HepG2 (cell line): Measurements from ENCODE around the gene HMX1. TPM values are rescaled to one million over a fixed set of nuclear protein-coding genes. Genes with fewer than 3 reads are reported as not detected.

ENCODE experiments used
- ATAC-seq: fragments of 200-7000 bp; cut with Tn5 transposase; 3 replicates; pipeline ENCODE4 v1.9.1; 2020; ENCODE audit warnings: mild to moderate bottlenecking, moderate library complexity
- BruUV-seq: library from RNA; stranded (reverse); fragments of 400-500 nt; replicated peaks from 2 replicates; lab custom pipeline; 2021; lab: Mats Ljungman, UMichigan
- CTCF ChIA-PET: fragments of 300-600 bp; formaldehyde crosslinking; extraction: SDS; loops from one replicate; lab custom pipeline; 2021; ENCODE audit warnings: low total read pairs, inconsistent platforms, low intra/inter-chr PET ratio; lab: Yijun Ruan, JAX
- POLR2A ChIA-PET: fragments of 350-600 bp; sonication (Branson Sonifier 250); formaldehyde crosslinking; loops from one replicate; lab custom pipeline; 2020; ENCODE audit warnings: antibody characterized with exemption, inconsistent platforms; lab: Yijun Ruan, JAX
- DNase-seq: peaks from one replicate; pipeline ENCODE4 v3.0.0-alpha.2; 2015; ENCODE audit warnings: low spot score
- FAIRE-seq: peaks from 3 replicates; lab custom pipeline; 2011; peaks lifted over from hg19 to GRCh38; lab: Jason Lieb, UNC
- H2AFZ ChIP-seq: one replicate; pipeline ENCODE4 v1.6.1; 2011; ENCODE audit warnings: low read length, inconsistent platforms
- H3K27ac ChIP-seq: fragments of 300-600 bp; 3 replicates; pipeline ENCODE4 v1.8.0; 2011; ENCODE audit warnings: mixed run types, mild to moderate bottlenecking, mixed read lengths, low read length, inconsistent platforms; ENCODE audit not compliant: insufficient read depth; ENCODE audit errors: extremely low read length
- H3K27me3 ChIP-seq, 2 experiments: fragments of 200-600 bp in 1 of 2; 2 replicates in 1 of 2; 3 replicates in 1 of 2; pipeline versions ENCODE4 v1.6.0 to v1.8.0; 2011; ENCODE audit warnings: low read length in 2 of 2, mild to moderate bottlenecking in 2 of 2, moderate library complexity in 2 of 2, inconsistent platforms in 1 of 2; ENCODE audit not compliant: insufficient read depth in 2 of 2, control insufficient read depth in 1 of 2
- H3K36me3 ChIP-seq, 2 experiments: fragments of 200-600 bp in 1 of 2; replicated peaks in 1 of 2; 2 replicates in 1 of 2; 3 replicates in 1 of 2; pipeline versions ENCODE4 v1.5.1 to v1.8.0; 2011; ENCODE audit warnings: low read length in 2 of 2, inconsistent platforms in 1 of 2; ENCODE audit not compliant: insufficient read depth in 2 of 2, control insufficient read depth in 1 of 2
- H3K4me1 ChIP-seq: 2 replicates; pipeline ENCODE4 v1.5.1; 2012; ENCODE audit warnings: low read length, inconsistent platforms; ENCODE audit not compliant: insufficient read depth
- H3K4me2 ChIP-seq: 2 replicates; pipeline ENCODE4 v1.6.0; 2011; ENCODE audit warnings: low read depth, low read length, inconsistent platforms
- H3K4me3 ChIP-seq, 3 experiments: fragments of 200-600 bp in 1 of 3; sonication (generic), shearing (Covaris generic) in 1 of 3; replicated peaks in 1 of 3; 2 replicates each; pipeline ENCODE4 v1.5.1; 2011 to 2016; ENCODE audit warnings: low read length in 3 of 3, inconsistent platforms in 2 of 3, low read depth in 2 of 3, mild to moderate bottlenecking in 2 of 3, control low read depth in 1 of 3, mixed read lengths in 1 of 3; ENCODE audit not compliant: insufficient read depth in 1 of 3
- H3K79me2 ChIP-seq: one replicate; pipeline ENCODE4 v1.6.1; 2011; ENCODE audit warnings: low read length, inconsistent platforms; ENCODE audit not compliant: insufficient read depth
- H3K9ac ChIP-seq: 2 replicates; pipeline ENCODE4 v1.6.0; 2011; ENCODE audit warnings: mild to moderate bottlenecking, low read depth, low read length, inconsistent platforms; ENCODE audit not compliant: insufficient read depth
- H3K9me3 ChIP-seq: 2 replicates; pipeline ENCODE4 v1.5.1; 2012; ENCODE audit warnings: mild to moderate bottlenecking, low read length
- H4K20me1 ChIP-seq: 2 replicates; pipeline ENCODE4 v1.6.0; 2011; ENCODE audit warnings: inconsistent platforms, mild to moderate bottlenecking, low read length, moderate library complexity; ENCODE audit not compliant: insufficient read depth
- EZH2 ChIP-seq: conservative IDR thresholded peaks from 2 replicates; pipeline ENCODE4 v1.6.1; 2012; ENCODE audit warnings: mild to moderate bottlenecking, low read depth, low read length, moderate library complexity
- HNRNPLL ChIP-seq: fragments of 200-400 bp; formaldehyde crosslinking; IDR thresholded peaks from 2 replicates; pipeline ENCODE4 v1.6.1; 2017; ENCODE audit warnings: mild to moderate bottlenecking, low read depth, low read length; ENCODE audit not compliant: poor library complexity, severe bottlenecking
- KDM5A ChIP-seq: fragments of 200-600 bp; sonication (generic); IDR thresholded peaks from 2 replicates; pipeline ENCODE4 v1.7.0; 2018; ENCODE audit warnings: antibody characterized with exemption, mild to moderate bottlenecking, low read length, borderline replicate concordance
- MEIS1 ChIP-seq: sonication (generic); formaldehyde crosslinking; IDR thresholded peaks from 2 replicates; pipeline ENCODE4 v1.9.0; 2021; ENCODE audit warnings: mild to moderate bottlenecking, missing genetic modification reagents, moderate library complexity, borderline replicate concordance
- MTF2 ChIP-seq: sonication (generic); formaldehyde crosslinking; IDR thresholded peaks from 2 replicates; pipeline ENCODE4 v1.5.0; 2020; ENCODE audit warnings: missing genetic modification reagents, borderline replicate concordance
- RAD51 ChIP-seq: fragments of 450-650 bp; IDR thresholded peaks from 2 replicates; pipeline ENCODE4 v1.6.1; 2016; ENCODE audit warnings: borderline replicate concordance
- ZNF207 ChIP-seq: fragments of 450-650 bp; IDR thresholded peaks from 2 replicates; pipeline ENCODE4 v1.6.1; 2016; ENCODE audit warnings: antibody characterized with exemption, borderline replicate concordance
- ZNF24 ChIP-seq: fragments of 450-650 bp; IDR thresholded peaks from 2 replicates; pipeline ENCODE4 v1.6.1; 2017; ENCODE audit warnings: antibody characterized with exemption, mild to moderate bottlenecking
- ZNF382 ChIP-seq: sonication (generic); formaldehyde crosslinking; IDR thresholded peaks from 2 replicates; pipeline ENCODE4 v1.5.0; 2020; ENCODE audit warnings: missing genetic modification reagents, mild to moderate bottlenecking, borderline replicate concordance
- WGBS: methylation state at CpG from one replicate; pipeline ENCODE4 v1.1.6; 2017; ENCODE audit warnings: low lambda C conversion rate; 5-methylcytosine and 5-hydroxymethylcytosine counted together
- in situ Hi-C: cut with HindIII; loops from 2 replicates; pipeline ENCODE4 v1.10.0; 2017; ENCODE audit warnings: low pct_unique_long_range_greater_than_20kb; ENCODE audit not compliant: extremely low pct_ligation_motif_present
- intact Hi-C: fragments of 100-400 bp; cut with micrococcal nuclease; formaldehyde crosslinking; loops from one replicate; pipeline ENCODE4 v1.10.0; 2022; ENCODE audit not compliant: unreplicated experiment
- polyA plus RNA-seq, 8 experiments: library from polyadenylated mRNA; depleted of rRNA in 3 of 8; stranded (reverse) in 7 of 8; unstranded in 1 of 8; fragments of >200 nt; fragmentation: Illumina TruSeq in 4 of 8; extraction: Trizol in 4 of 8; gene quantifications; 2 replicates each; pipeline versions ENCODE4 v1.2.1 to v1.2.3, GENCODE V29; 2011 to 2016; ENCODE audit warnings: low read depth in 4 of 8, missing spikeins in 1 of 8, mixed read lengths in 1 of 8; ENCODE audit not compliant: insufficient read depth in 1 of 8
- total RNA-seq, 5 experiments: library from RNA; depleted of rRNA; stranded (reverse); fragments of >200 nt; fragmentation: Illumina TruSeq; extraction: Trizol; gene quantifications; 2 replicates each; pipeline ENCODE4 v1.2.3, GENCODE V29; 2016; ENCODE audit warnings: low read depth in 1 of 5
- TF ChIP-seq, protein P1 (sequence below): sonication (generic); formaldehyde crosslinking; IDR thresholded peaks from 2 replicates; pipeline ENCODE4 v1.9.0; 2022; ENCODE audit warnings: missing genetic modification reagents, mild to moderate bottlenecking, borderline replicate concordance
- TF ChIP-seq, protein P2 (sequence below): IDR thresholded peaks from 2 replicates; pipeline ENCODE4 v1.6.1; 2012; ENCODE audit warnings: low read length, improper control_type of control experiment
- TF ChIP-seq, protein P3 (sequence below): sonication (generic); formaldehyde crosslinking; IDR thresholded peaks from 2 replicates; pipeline ENCODE4 v1.4.0; 2020; ENCODE audit warnings: mild to moderate bottlenecking, missing genetic modification reagents
- TF ChIP-seq, protein P4 (sequence below): sonication (generic); formaldehyde crosslinking; IDR thresholded peaks from 2 replicates; pipeline ENCODE4 v1.9.0; 2021; ENCODE audit warnings: missing genetic modification reagents, borderline replicate concordance

HMX1 gene
- total and polyA plus RNA-seq, 2 of the 13 experiments (the other 11 are each of a cell fraction or from before 2014, with no cell fraction given), result not detected

DNA sequence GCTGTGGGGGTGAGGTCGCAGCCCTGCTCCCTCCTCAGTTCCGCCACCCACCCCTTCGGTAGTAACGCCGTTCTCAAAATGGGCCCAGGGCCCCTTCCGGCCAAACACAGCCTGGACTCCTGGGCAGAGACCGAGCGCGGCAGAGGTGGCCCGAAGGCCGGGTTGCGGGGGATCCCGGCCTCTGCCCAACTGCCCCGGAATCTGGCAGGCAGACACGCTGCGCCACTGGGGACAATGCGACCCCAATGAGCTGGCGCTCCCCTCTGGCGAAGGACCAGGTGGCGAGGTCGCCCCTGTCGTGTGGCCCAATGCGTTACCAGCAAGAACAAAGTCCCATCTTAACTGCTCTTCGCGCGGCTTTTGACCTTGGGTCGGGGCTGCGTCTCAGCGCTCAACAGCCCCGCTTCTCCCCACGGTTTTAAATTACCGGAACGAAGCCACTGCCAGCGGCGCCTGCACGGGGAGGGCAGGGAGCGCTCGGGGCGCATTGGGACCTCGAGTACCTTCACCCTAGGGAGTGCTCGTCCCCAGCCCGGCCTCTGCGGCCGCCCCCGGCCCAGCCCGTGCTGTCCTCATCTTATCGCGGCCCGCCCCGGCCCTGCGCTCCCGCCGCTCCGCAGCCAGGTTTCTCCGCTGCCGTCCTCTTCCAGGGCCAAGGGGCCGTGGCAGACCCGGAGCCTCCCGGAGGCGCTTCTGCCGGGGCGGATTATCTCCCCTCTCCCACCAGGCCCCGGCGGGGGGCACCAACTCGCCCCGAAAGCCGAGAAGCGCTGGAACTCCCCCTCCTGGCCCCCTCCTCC, 22.2 kb upstream of the HMX1 start:
- CTCF ChIA-PET, result no interaction called here
- Histone ChIP-seq H3K27me3 (peaks cover 14 to 70% of the 10 kb centered on the region in 2 experiments; a peak in 4 of 5 replicates), H3K27ac (no peak overlapping the region), H3K9ac (no peak overlapping the region), H3K4me2 (peak overlapping the region; percentile 12; the same call in 1 of the 2 replicates), H4K20me1 (no peaks in the 10 kb centered on the region), H3K4me1 (peaks cover 5% of the 10 kb centered on the region; the same call in 1 of the 2 replicates), H3K9me3 (no peaks in the 10 kb centered on the region), H3K4me3 (peak overlapping the region in 1 of 3 experiments; percentile 1; a peak in 1 of 6 replicates), H3K36me3 (no peaks in the 10 kb centered on the region), H2AFZ (no peak overlapping the region), H3K79me2 (no peaks in the 10 kb centered on the region)
- intact Hi-C loops, result no loop called here
- 4% methylated on average over 27 of the region's 68 CpGs for WGBS
- BruUV-seq, result no TSS peak
- no peak for FAIRE-seq
- POLR2A ChIA-PET, result no interaction called here
- no peak for DNase-seq
- in situ Hi-C loops, result no loop called here
- ATAC-seq, result peak; percentile 41
- TF ChIP-seq, protein P1, sequence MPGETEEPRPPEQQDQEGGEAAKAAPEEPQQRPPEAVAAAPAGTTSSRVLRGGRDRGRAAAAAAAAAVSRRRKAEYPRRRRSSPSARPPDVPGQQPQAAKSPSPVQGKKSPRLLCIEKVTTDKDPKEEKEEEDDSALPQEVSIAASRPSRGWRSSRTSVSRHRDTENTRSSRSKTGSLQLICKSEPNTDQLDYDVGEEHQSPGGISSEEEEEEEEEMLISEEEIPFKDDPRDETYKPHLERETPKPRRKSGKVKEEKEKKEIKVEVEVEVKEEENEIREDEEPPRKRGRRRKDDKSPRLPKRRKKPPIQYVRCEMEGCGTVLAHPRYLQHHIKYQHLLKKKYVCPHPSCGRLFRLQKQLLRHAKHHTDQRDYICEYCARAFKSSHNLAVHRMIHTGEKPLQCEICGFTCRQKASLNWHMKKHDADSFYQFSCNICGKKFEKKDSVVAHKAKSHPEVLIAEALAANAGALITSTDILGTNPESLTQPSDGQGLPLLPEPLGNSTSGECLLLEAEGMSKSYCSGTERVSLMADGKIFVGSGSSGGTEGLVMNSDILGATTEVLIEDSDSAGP (CRISPR knock-in tag), result 0 out of 2 replicates have a peak, but pooled peaks have one; percentile 19
- peak; percentile 77; the same call in 1 of the 2 replicates for TF ChIP-seq EZH2
- TF ChIP-seq, protein P2, sequence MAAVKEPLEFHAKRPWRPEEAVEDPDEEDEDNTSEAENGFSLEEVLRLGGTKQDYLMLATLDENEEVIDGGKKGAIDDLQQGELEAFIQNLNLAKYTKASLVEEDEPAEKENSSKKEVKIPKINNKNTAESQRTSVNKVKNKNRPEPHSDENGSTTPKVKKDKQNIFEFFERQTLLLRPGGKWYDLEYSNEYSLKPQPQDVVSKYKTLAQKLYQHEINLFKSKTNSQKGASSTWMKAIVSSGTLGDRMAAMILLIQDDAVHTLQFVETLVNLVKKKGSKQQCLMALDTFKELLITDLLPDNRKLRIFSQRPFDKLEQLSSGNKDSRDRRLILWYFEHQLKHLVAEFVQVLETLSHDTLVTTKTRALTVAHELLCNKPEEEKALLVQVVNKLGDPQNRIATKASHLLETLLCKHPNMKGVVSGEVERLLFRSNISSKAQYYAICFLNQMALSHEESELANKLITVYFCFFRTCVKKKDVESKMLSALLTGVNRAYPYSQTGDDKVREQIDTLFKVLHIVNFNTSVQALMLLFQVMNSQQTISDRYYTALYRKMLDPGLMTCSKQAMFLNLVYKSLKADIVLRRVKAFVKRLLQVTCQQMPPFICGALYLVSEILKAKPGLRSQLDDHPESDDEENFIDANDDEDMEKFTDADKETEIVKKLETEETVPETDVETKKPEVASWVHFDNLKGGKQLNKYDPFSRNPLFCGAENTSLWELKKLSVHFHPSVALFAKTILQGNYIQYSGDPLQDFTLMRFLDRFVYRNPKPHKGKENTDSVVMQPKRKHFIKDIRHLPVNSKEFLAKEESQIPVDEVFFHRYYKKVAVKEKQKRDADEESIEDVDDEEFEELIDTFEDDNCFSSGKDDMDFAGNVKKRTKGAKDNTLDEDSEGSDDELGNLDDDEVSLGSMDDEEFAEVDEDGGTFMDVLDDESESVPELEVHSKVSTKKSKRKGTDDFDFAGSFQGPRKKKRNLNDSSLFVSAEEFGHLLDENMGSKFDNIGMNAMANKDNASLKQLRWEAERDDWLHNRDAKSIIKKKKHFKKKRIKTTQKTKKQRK, result no peak
- no peak for TF ChIP-seq ZNF207
- 0 out of 2 replicates have a peak, but pooled peaks have one; percentile 36 for TF ChIP-seq MTF2
- TF ChIP-seq, protein P3, sequence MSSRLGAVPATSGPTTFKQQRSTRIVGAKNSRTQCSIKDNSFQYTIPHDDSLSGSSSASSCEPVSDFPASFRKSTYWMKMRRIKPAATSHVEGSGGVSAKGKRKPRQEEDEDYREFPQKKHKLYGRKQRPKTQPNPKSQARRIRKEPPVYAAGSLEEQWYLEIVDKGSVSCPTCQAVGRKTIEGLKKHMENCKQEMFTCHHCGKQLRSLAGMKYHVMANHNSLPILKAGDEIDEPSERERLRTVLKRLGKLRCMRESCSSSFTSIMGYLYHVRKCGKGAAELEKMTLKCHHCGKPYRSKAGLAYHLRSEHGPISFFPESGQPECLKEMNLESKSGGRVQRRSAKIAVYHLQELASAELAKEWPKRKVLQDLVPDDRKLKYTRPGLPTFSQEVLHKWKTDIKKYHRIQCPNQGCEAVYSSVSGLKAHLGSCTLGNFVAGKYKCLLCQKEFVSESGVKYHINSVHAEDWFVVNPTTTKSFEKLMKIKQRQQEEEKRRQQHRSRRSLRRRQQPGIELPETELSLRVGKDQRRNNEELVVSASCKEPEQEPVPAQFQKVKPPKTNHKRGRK (CRISPR knock-in tag), result no peak
- TF ChIP-seq, protein P4, sequence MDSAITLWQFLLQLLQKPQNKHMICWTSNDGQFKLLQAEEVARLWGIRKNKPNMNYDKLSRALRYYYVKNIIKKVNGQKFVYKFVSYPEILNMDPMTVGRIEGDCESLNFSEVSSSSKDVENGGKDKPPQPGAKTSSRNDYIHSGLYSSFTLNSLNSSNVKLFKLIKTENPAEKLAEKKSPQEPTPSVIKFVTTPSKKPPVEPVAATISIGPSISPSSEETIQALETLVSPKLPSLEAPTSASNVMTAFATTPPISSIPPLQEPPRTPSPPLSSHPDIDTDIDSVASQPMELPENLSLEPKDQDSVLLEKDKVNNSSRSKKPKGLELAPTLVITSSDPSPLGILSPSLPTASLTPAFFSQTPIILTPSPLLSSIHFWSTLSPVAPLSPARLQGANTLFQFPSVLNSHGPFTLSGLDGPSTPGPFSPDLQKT (CRISPR knock-in tag), result no peak
- TF ChIP-seq MEIS1 (CRISPR knock-in tag), result no peak
- TF ChIP-seq KDM5A, result no peak
- no peak for TF ChIP-seq RAD51
- no peak for TF ChIP-seq ZNF24
- TF ChIP-seq HNRNPLL, result peak; percentile 14
- TF ChIP-seq ZNF382 (CRISPR knock-in tag), result no peak
